Cardiac fibroblast (primary cell): ENCODE data around the gene TUBB4A.

Experiments
- DNase-seq, 2 donors: peaks; one replicate each; pipeline versions ENCODE4 v3.0.0 to v3.0.0-alpha.2; 2010; ENCODE audit warnings: low read depth in 2 of 2
- H3K4me3 ChIP-seq, 2 donors: replicated peaks in 1 of 2; 1 replicate in 1 of 2; 2 replicates in 1 of 2; pipeline ENCODE4 v1.5.1; 2011; ENCODE audit warnings: low read depth in 2 of 2, low read length in 2 of 2, mild to moderate bottlenecking in 2 of 2, moderate library complexity in 1 of 2
- CTCF ChIP-seq: IDR thresholded peaks from one replicate; pipeline ENCODE4 v1.5.1; 2011; ENCODE audit warnings: low read depth, mild to moderate bottlenecking, low read length, inconsistent platforms

The TUBB4A gene

DNA sequence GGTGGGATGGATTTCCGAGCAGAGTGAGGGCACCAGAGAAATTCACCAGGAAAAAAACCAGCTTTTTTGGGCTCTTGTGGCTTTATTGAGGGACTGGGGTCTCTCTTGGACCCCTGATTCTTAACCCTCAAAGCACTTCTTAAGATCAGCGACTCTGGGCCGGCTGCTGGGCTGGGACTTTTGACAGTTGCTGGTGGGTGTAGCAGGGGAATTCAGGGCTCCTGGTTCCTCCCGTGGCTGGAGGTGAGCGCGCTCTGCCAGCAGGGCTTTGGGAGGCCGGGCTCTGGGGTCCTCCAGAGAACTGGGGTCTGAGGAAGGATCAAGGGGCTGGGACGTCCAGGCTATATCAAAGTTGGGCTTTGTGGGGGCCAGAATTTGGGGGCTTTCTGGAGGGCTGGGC, 34.7 kb downstream of the TUBB4A start:
- H3K4me3 ChIP-seq, result no peak overlapping the region
- TF ChIP-seq CTCF, result no peak
- no peak for DNase-seq

DNA sequence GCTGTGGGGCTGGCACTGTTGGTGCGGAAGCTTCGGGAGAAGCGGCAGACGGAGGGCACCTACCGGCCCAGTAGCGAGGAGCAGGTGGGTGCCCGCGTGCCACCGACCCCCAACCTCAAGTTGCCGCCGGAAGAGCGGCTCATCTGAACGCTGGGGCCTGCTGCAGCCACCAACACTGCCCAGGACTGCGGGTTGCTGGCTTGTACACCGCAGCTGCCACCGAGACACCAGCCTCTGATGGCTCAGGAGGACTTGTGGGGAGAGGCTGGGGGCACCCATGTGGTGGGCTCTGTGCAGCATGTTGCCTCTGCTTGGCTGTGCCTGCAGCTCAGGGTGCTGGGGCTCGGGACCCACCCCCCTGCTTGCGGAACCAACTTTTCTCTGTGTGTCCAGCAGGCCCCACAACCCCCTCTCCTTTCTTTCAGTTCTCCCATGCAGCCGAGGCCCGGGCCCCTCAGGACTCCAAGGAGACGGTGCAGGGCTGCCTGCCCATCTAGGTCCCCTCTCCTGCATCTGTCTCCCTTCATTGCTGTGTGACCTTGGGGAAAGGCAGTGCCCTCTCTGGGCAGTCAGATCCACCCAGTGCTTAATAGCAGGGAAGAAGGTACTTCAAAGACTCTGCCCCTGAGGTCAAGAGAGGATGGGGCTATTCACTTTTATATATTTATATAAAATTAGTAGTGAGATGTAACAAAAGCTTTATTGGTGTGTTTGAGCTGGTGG, 35.4 kb downstream of the TUBB4A start:
- H3K4me3 ChIP-seq, result no peak overlapping the region
- no peak for DNase-seq
- TF ChIP-seq CTCF, result no peak

DNA sequence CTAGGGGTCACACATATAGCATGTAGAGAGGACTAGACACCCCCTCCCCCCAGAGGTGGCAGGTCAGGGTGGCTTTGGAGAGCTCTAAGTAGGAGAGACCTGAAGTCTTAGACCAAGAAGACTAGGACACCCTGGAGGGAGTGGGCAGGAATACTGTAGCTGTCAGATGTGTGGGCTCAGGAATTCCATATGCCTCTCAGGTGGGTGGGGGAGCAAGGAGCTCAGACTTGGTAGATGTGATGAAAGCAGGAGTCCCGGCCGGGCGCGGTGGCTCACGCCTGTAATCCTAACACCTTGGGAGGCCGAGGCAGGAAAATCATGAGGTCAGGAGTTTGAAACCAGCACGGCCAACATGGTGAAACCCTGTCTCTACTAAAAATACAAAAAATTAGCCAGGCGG, 36.4 kb downstream of the TUBB4A start:
- H3K4me3 ChIP-seq, result no peak overlapping the region
- no peak for TF ChIP-seq CTCF
- DNase-seq, result no peak

GRCh38 chr19:6465006-6465405, 37.1 kb downstream of the TUBB4A start:
- H3K4me3 ChIP-seq, result no peak overlapping the region
- TF ChIP-seq CTCF, result no peak
- no peak for DNase-seq

- DNase-seq, result no peak
- no peak for TF ChIP-seq CTCF
- H3K4me3 ChIP-seq, result no peak within 1 kb of the TSS
Measured at GRCh38 chr19:6464070-6464873, 37.8 kb downstream of the TUBB4A start, which contains the start of gene CRB3. CRB3 (plus strand) TSS chr19:6464271; CDS start chr19:6464702, 431 bp downstream.

DNA sequence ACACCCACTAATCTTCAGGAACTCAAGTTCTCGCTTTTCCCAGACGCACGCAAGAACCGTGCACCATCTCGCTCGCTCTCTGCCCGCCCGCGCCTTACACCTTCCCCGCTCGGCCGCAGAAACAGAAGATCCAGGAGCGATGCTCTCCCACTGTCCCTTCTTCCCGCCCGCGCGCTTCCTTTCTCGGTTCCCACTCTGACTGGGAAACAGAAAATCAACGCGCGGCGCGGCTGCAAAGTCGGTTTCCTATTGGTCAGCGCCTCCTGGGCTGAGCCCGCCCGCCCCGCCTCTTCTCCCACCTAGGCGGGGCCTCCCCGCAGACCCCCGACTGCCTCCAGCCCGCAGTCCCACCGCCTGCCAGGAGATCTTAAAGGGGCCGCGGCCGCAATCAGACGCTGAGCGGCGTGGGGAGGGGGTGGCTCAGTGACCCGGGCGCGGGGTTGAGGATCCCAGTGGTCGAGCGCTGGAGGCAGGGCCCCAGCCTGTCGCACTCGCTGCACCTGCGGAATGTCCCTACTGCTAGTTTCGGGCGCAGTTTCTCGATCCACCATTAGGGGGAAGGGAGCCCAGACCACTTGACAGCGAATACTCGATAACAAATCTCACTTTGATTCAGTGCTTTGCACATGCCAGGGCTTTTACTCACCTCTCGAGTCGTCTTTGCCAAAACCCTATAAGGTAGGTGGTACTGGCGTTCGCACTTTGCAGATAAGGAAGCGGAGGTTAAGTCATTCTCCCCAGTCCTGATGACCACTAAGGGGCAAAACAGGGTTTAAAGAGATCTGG, 41.8 kb downstream of the TUBB4A start:
- TF ChIP-seq CTCF, result peak; percentile 36
- H3K4me3 ChIP-seq, result peak overlapping the region; percentile 67 to 76
- DNase-seq, result peak; percentile 98
